GM12878 (cell line): ENCODE data around the gene OSBPL5. TPM values are rescaled to one million over a fixed set of nuclear protein-coding genes. Genes with fewer than 3 reads are reported as not detected.

Experiments
- PKNOX1 ChIP-seq: fragments of 450-650 bp; IDR thresholded peaks from 2 replicates; pipeline ENCODE4 v1.6.1; 2016; ENCODE audit warnings: mild to moderate bottlenecking
- TCF3 ChIP-seq: IDR thresholded peaks from 2 replicates; pipeline ENCODE4 v1.6.1; 2012; ENCODE audit warnings: low read depth, mild to moderate bottlenecking, low read length, borderline replicate concordance; ENCODE audit not compliant: insufficient read depth
- ZBTB33 ChIP-seq: fragments of 450-650 bp; IDR thresholded peaks from 2 replicates; pipeline ENCODE4 v1.6.1; 2017; ENCODE audit warnings: mild to moderate bottlenecking
- polyA plus RNA-seq, 11 experiments: library from polyadenylated mRNA; depleted of rRNA in 4 of 11; unstranded in 6 of 11; stranded (reverse) in 5 of 11; fragments of >200 nt; fragmentation: Nextera tagmentation in 4 of 11; fragmentation: Illumina TruSeq in 1 of 11; extraction: Ambion mirVana in 4 of 11; extraction: Trizol in 1 of 11; gene quantifications; 1 replicate in 1 of 11; 2 replicates in 10 of 11; pipeline versions ENCODE4 v1.2.1 to v1.2.3, GENCODE V29; 2011 to 2016; ENCODE audit warnings: inconsistent platforms in 2 of 11, missing spikeins in 2 of 11, low read depth in 1 of 11
- total RNA-seq, 4 experiments: library from RNA; depleted of rRNA in 3 of 4; stranded (reverse); fragments of >200 nt in 3 of 4; fragmentation: Illumina TruSeq in 1 of 4; extraction: Trizol in 1 of 4; gene quantifications; 2 replicates each; pipeline versions ENCODE4 v1.2.1 to v1.2.3, GENCODE V29; 2013 to 2021
- TF ChIP-seq, protein P1 (sequence below): fragments of 450-650 bp; IDR thresholded peaks from 2 replicates; pipeline ENCODE4 v1.6.1; 2017; ENCODE audit warnings: mild to moderate bottlenecking, moderate library complexity

Gene OSBPL5
- total and polyA plus RNA-seq, 10 of the 15 experiments (the other 5 are each of a cell fraction or from before 2014, with no cell fraction given): not detected

- TF ChIP-seq ZBTB33 (no peak), TCF3 (no peak), PKNOX1 (no peak)
- TF ChIP-seq, protein P1, sequence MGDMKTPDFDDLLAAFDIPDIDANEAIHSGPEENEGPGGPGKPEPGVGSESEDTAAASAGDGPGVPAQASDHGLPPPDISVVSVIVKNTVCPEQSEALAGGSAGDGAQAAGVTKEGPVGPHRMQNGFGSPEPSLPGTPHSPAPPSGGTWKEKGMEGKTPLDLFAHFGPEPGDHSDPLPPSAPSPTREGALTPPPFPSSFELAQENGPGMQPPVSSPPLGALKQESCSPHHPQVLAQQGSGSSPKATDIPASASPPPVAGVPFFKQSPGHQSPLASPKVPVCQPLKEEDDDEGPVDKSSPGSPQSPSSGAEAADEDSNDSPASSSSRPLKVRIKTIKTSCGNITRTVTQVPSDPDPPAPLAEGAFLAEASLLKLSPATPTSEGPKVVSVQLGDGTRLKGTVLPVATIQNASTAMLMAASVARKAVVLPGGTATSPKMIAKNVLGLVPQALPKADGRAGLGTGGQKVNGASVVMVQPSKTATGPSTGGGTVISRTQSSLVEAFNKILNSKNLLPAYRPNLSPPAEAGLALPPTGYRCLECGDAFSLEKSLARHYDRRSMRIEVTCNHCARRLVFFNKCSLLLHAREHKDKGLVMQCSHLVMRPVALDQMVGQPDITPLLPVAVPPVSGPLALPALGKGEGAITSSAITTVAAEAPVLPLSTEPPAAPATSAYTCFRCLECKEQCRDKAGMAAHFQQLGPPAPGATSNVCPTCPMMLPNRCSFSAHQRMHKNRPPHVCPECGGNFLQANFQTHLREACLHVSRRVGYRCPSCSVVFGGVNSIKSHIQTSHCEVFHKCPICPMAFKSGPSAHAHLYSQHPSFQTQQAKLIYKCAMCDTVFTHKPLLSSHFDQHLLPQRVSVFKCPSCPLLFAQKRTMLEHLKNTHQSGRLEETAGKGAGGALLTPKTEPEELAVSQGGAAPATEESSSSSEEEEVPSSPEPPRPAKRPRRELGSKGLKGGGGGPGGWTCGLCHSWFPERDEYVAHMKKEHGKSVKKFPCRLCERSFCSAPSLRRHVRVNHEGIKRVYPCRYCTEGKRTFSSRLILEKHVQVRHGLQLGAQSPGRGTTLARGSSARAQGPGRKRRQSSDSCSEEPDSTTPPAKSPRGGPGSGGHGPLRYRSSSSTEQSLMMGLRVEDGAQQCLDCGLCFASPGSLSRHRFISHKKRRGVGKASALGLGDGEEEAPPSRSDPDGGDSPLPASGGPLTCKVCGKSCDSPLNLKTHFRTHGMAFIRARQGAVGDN: no peak
Observed at GRCh38 chr11:3158131-3158591, 6.9 kb downstream of the OSBPL5 start (continued).
